Choroid plexus epithelial cell (primary cell): ENCODE data around the gene TRIM40.

ENCODE experiments used
- DNase-seq: peaks from one replicate; pipeline ENCODE4 v3.0.0-alpha.2; 2010; ENCODE audit warnings: low read depth
- H3K4me3 ChIP-seq: 2 replicates; pipeline ENCODE4 v1.5.1; 2011; ENCODE audit warnings: low read depth, mild to moderate bottlenecking, control low read depth, low read length, moderate library complexity
- CTCF ChIP-seq: conservative IDR thresholded peaks from 2 replicates; pipeline ENCODE4 v1.5.1; 2011; ENCODE audit warnings: low read depth, mild to moderate bottlenecking, control low read depth, inconsistent platforms, low read length, moderate library complexity

Gene TRIM40

GRCh38 chr6:30142665-30143064, 6.7 kb downstream of the TRIM40 start:
- TF ChIP-seq CTCF, result no peak
- no peak overlapping the region for H3K4me3 ChIP-seq
- no peak for DNase-seq

- no peak for DNase-seq
- no peak for TF ChIP-seq CTCF
- H3K4me3 ChIP-seq, result no peak overlapping the region
Observed at GRCh38 chr6:30143780-30144179, 7.8 kb downstream of the TRIM40 start.

- TF ChIP-seq CTCF, result no peak
Observed at GRCh38 chr6:30144811-30145210, 8.9 kb downstream of the TRIM40 start.

GRCh38 chr6:30145818-30146217, 9.9 kb downstream of the TRIM40 start:
- no peak for DNase-seq
- TF ChIP-seq CTCF, result no peak
- no peak overlapping the region for H3K4me3 ChIP-seq

More at GRCh38 chr6:30144811-30145210, 8.9 kb downstream of the TRIM40 start:
- no peak overlapping the region for H3K4me3 ChIP-seq
- no peak for DNase-seq

- H3K4me3 ChIP-seq, result no peak overlapping the region
- TF ChIP-seq CTCF, result no peak
- no peak for DNase-seq
Observed at GRCh38 chr6:30147096-30147495, 11.2 kb downstream of the TRIM40 start.

- no peak for DNase-seq
- no peak overlapping the region for H3K4me3 ChIP-seq
- no peak for TF ChIP-seq CTCF
Observed at GRCh38 chr6:30149234-30149633, 13.3 kb downstream of the TRIM40 start.

- no peak for DNase-seq
- H3K4me3 ChIP-seq, result no peak overlapping the region
- no peak for TF ChIP-seq CTCF
Observed at GRCh38 chr6:30149858-30150550, 14.1 kb downstream of the TRIM40 start.
